Measurements from ENCODE around the gene GALNTL6. TPM values are rescaled to one million over a fixed set of nuclear protein-coding genes. Genes with fewer than 3 reads are reported as not detected.

The GALNTL6 gene
- total and polyA plus RNA-seq, 8 donors, result 0.15 to 0.87 (median 0.58) TPM; not detected in 3

DNA sequence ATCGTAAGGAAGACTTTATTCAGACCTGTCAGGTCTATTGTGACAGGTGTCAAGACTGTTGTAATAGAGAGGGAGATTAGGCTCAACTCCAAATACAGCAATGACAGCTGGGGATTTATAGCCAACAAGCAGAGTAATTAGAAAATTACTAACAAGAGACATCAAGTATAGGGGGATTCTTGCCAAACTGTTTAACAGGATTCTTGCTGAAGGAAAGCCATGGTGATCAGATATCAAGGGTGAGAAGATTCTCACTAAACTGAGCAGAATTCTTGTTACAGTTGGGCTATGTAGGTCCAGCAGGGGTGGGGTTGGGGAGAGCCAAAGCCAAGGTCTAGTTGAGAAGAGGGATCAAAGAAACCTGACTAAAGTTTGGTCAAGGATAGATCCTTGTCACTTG, 894.4 kb downstream of the GALNTL6 start:
- Histone ChIP-seq H3K27ac (no peak overlapping the region), H3K4me1 (no peaks in the 10 kb centered on the region), H3K4me3 (no peak overlapping the region), H3K9me3 (peaks cover 7 to 20% (median 16%) of the 10 kb centered on the region in 4 donors), H3K27me3 (no peaks in the 10 kb centered on the region), H3K36me3 (no peaks in the 10 kb centered on the region)
- no peak for TF ChIP-seq POLR2AphosphoS5 (IDR thresholded peaks at IDR 0.05)
- TF ChIP-seq, protein P1, sequence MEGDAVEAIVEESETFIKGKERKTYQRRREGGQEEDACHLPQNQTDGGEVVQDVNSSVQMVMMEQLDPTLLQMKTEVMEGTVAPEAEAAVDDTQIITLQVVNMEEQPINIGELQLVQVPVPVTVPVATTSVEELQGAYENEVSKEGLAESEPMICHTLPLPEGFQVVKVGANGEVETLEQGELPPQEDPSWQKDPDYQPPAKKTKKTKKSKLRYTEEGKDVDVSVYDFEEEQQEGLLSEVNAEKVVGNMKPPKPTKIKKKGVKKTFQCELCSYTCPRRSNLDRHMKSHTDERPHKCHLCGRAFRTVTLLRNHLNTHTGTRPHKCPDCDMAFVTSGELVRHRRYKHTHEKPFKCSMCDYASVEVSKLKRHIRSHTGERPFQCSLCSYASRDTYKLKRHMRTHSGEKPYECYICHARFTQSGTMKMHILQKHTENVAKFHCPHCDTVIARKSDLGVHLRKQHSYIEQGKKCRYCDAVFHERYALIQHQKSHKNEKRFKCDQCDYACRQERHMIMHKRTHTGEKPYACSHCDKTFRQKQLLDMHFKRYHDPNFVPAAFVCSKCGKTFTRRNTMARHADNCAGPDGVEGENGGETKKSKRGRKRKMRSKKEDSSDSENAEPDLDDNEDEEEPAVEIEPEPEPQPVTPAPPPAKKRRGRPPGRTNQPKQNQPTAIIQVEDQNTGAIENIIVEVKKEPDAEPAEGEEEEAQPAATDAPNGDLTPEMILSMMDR (IDR thresholded peaks at IDR 0.05), result no peak
- no peak for TF ChIP-seq POLR2A (IDR thresholded peaks at IDR 0.05)
- TF ChIP-seq EP300 (IDR thresholded peaks at IDR 0.05), result no peak
- intact Hi-C loops (cut with DNase I; ENCODE audit: low total_unique reads), result no loop called here
- WGBS, 5 donors, result 36 to 61% (median 40%) methylated on average over 1 of the region's 1 CpG
- DNase-seq, result no peak

DNA sequence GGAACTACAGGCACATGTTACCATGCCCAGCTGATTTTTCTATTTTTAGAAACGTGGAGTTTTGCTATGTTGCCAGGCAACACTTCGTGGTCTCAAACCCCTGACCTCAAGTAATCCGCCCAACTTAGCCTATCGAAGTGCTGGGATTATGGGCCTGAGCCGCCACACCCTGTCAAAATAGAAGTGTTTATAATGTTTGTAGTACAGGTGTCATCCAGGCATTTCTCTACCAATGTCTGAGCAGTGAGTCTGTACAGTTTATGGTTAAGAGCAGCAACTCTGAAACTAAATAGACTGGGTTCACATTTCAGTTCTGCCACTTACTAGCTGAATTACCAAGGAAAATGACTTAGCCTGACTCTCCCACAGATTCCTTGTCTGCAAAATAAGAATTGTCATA, 895.0 kb downstream of the GALNTL6 start:
- no peaks in the 10 kb centered on the region for H3K4me1 ChIP-seq
- no peak for DNase-seq
- H3K27ac ChIP-seq, result no peak overlapping the region
- WGBS, 5 donors, result 43 to 63% (median 54%) methylated on average over 5 of the region's 5 CpGs
- TF ChIP-seq POLR2A (IDR thresholded peaks at IDR 0.05) (no peak), POLR2AphosphoS5 (IDR thresholded peaks at IDR 0.05) (no peak)
- TF ChIP-seq, protein P1 (IDR thresholded peaks at IDR 0.05), result no peak
- H3K4me3 ChIP-seq, result no peak overlapping the region
- no peaks in the 10 kb centered on the region for H3K36me3 ChIP-seq
- H3K9me3 ChIP-seq, result peaks cover 7 to 20% (median 16%) of the 10 kb centered on the region in 4 donors
- H3K27me3 ChIP-seq, result no peaks in the 10 kb centered on the region
- intact Hi-C loops (cut with DNase I; ENCODE audit: low total_unique reads), result no loop called here

DNA sequence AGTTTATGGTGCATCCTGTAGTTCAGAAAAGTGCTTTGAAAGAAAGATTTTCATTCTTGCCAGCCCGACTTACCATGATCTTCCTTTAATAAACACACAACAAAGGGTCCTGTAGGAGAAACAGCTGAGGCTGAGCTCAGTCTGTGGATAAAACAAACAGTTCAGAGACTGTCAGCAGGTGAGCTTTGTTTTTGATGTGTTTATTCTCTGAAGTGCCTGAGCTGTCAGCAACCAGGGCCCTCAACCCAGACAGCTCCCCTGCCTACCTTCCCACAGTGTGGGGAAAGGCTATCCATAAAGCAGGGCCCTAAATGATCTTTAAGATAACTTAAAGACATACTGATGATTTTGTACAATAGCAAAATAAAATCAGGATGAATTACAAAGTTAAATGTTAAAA, 896.2 kb downstream of the GALNTL6 start:
- H3K4me1 ChIP-seq, result no peaks in the 10 kb centered on the region
- H3K9me3 ChIP-seq, result peaks cover 7 to 20% (median 16%) of the 10 kb centered on the region in 4 donors
- no peak for DNase-seq
- 13 to 32% (median 29%) methylated on average over 1 of the region's 1 CpG for WGBS, 5 donors
- H3K27ac ChIP-seq, result no peak overlapping the region
- no peaks in the 10 kb centered on the region for H3K27me3 ChIP-seq
- H3K36me3 ChIP-seq, result no peaks in the 10 kb centered on the region
- H3K4me3 ChIP-seq, result no peak overlapping the region
- intact Hi-C loops (cut with DNase I; ENCODE audit: low total_unique reads), result no loop called here
- TF ChIP-seq POLR2A (IDR thresholded peaks at IDR 0.05) (no peak), EP300 (IDR thresholded peaks at IDR 0.05) (no peak), POLR2AphosphoS5 (IDR thresholded peaks at IDR 0.05) (no peak)
- TF ChIP-seq, protein P1 (IDR thresholded peaks at IDR 0.05), result no peak

DNA sequence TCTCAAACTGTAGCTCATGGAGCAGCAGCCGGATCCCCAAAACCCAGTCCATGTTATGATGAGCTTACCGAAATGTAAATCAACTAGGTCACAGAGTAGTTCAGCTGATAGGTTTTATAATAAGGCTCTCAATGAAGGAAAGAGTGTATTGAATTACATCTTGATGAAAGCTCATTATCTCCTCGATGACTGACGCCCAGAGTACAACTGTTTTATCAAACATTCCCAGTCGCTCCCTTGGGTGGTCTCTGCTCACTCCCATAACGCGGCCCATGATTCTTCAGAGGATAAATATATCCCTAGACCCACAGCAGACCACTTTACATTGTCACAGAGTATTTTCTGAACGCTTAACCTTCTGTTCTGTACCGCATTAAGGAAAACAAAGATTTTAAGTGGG, 903.1 kb downstream of the GALNTL6 start:
- TF ChIP-seq, protein P1 (IDR thresholded peaks at IDR 0.05), result no peak
- TF ChIP-seq POLR2A (IDR thresholded peaks at IDR 0.05), result no peak
- Histone ChIP-seq H3K4me1 (no peaks in the 10 kb centered on the region), H3K9me3 (no peaks in the 10 kb centered on the region), H3K36me3 (no peaks in the 10 kb centered on the region), H3K27me3 (no peaks in the 10 kb centered on the region), H3K4me3 (no peak overlapping the region), H3K27ac (no peak overlapping the region)
- intact Hi-C loops (cut with DNase I; ENCODE audit: low total_unique reads), result no loop called here
- DNase-seq, result no peak
- WGBS, 5 donors, result 59 to 66% (median 62%) methylated on average over 9 of the region's 9 CpGs

All from stomach (tissue), 9 donors.